Osteoblast (primary cell): ENCODE measurements around the gene CASP5. TPM values are rescaled to one million over a fixed set of nuclear protein-coding genes. Genes with fewer than 3 reads are reported as not detected.

Experiments used
- DNase-seq: peaks from one replicate; pipeline ENCODE4 v3.0.0; 2011; ENCODE audit warnings: low spot score, mixed read lengths; ENCODE audit not compliant: insufficient read length; ENCODE audit errors: missing footprints
- H2AFZ ChIP-seq: 2 replicates; pipeline ENCODE4 v1.6.0; 2011; ENCODE audit warnings: mild to moderate bottlenecking, low read length
- H3K27ac ChIP-seq: 2 replicates; pipeline ENCODE4 v1.5.1; 2011; ENCODE audit warnings: mild to moderate bottlenecking, low read depth, low read length, moderate library complexity
- H3K27me3 ChIP-seq: 2 replicates; pipeline ENCODE4 v1.6.0; 2012; ENCODE audit warnings: mild to moderate bottlenecking, control low read depth, inconsistent platforms, low read length, moderate library complexity; ENCODE audit not compliant: insufficient read depth
- H3K36me3 ChIP-seq: 2 replicates; pipeline ENCODE4 v1.5.1; 2011; ENCODE audit warnings: mild to moderate bottlenecking, low read length, control low read depth, moderate library complexity; ENCODE audit not compliant: insufficient read depth
- H3K4me1 ChIP-seq: 2 replicates; pipeline ENCODE4 v1.5.1; 2011; ENCODE audit warnings: mild to moderate bottlenecking, low read length, control low read depth, moderate library complexity; ENCODE audit not compliant: insufficient read depth
- H3K4me2 ChIP-seq: 2 replicates; pipeline ENCODE4 v1.6.0; 2011; ENCODE audit warnings: mild to moderate bottlenecking, low read length; ENCODE audit not compliant: insufficient read depth
- H3K4me3 ChIP-seq: fragments of 200-600 bp; sonication (generic); 3 replicates; pipeline ENCODE4 v1.5.1; 2012; ENCODE audit warnings: mild to moderate bottlenecking, low read length, inconsistent platforms; ENCODE audit not compliant: insufficient read depth
- H3K79me2 ChIP-seq: 2 replicates; pipeline ENCODE4 v1.6.0; 2012; ENCODE audit warnings: mild to moderate bottlenecking, low read length, control low read depth, inconsistent platforms; ENCODE audit not compliant: insufficient read depth
- H3K9me3 ChIP-seq: 2 replicates; pipeline ENCODE4 v1.5.1; 2011; ENCODE audit warnings: low read depth, low read length, control low read depth
- H4K20me1 ChIP-seq: 2 replicates; pipeline ENCODE4 v1.6.0; 2012; ENCODE audit warnings: mild to moderate bottlenecking, low read length, control low read depth; ENCODE audit not compliant: insufficient read depth
- total RNA-seq: library from RNA; depleted of rRNA; stranded (reverse); fragments of >200 nt; gene quantifications from 2 replicates; pipeline ENCODE4 v1.2.3, GENCODE V29; 2012
- TF ChIP-seq, protein P1 (sequence below): IDR thresholded peaks from 2 replicates; pipeline ENCODE4 v1.5.1; 2011; ENCODE audit warnings: mild to moderate bottlenecking, low read depth, low read length, moderate library complexity; ENCODE audit errors: extremely low read depth

Gene CASP5
- total RNA-seq, 1 donor: 0.36 TPM

DNA sequence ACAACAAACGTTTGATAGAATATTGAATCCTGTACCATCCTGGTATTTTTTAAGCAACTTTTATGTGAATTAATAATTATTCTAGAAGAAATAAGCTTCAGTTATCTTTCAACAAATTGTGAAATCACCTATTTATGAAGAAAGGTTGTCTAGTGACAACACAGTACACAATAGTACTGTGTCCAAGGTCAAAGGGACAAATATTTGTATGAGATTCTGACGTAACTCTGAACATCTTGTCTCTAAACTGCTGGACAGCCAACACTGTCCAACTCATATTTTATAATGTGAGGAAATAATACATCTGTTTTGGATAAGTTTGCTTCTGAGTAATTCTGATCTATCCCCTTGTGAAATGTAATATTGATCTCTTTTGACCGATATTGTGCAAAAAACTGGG lies 18.9 kb downstream of the CASP5 start:
- Histone ChIP-seq H3K27ac (no peak overlapping the region), H3K4me1 (no peaks in the 10 kb centered on the region), H3K4me2 (no peak overlapping the region), H4K20me1 (no peaks in the 10 kb centered on the region), H2AFZ (no peak overlapping the region), H3K36me3 (no peaks in the 10 kb centered on the region), H3K4me3 (no peak overlapping the region), H3K9me3 (no peaks in the 10 kb centered on the region), H3K27me3 (no peaks in the 10 kb centered on the region), H3K79me2 (no peaks in the 10 kb centered on the region)
- DNase-seq: no peak
- TF ChIP-seq, protein P1, sequence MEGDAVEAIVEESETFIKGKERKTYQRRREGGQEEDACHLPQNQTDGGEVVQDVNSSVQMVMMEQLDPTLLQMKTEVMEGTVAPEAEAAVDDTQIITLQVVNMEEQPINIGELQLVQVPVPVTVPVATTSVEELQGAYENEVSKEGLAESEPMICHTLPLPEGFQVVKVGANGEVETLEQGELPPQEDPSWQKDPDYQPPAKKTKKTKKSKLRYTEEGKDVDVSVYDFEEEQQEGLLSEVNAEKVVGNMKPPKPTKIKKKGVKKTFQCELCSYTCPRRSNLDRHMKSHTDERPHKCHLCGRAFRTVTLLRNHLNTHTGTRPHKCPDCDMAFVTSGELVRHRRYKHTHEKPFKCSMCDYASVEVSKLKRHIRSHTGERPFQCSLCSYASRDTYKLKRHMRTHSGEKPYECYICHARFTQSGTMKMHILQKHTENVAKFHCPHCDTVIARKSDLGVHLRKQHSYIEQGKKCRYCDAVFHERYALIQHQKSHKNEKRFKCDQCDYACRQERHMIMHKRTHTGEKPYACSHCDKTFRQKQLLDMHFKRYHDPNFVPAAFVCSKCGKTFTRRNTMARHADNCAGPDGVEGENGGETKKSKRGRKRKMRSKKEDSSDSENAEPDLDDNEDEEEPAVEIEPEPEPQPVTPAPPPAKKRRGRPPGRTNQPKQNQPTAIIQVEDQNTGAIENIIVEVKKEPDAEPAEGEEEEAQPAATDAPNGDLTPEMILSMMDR: no peak

DNA sequence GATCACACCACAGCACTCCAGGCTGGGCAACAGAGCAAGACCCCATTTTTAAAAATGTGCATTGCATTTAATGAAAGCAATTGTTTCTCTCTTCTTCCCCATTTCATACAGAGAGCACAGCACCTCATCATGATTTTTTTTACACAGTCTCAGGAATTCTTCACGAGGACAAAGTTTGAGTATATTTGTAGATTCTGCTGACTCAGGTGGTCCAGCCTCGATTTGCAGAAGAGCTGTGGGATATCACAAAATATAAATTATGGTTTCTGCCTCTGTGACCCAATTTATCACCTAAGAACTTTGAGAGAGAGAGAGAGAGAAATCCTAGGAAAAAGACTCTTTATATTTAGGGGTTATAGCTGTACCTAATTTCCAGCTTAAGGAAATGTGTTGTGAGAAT lies 19.8 kb downstream of the CASP5 start:
- H3K4me2 ChIP-seq: no peak overlapping the region
- H2AFZ ChIP-seq: no peak overlapping the region
- no peaks in the 10 kb centered on the region for H4K20me1 ChIP-seq
- no peaks in the 10 kb centered on the region for H3K4me1 ChIP-seq
- H3K9me3 ChIP-seq: no peaks in the 10 kb centered on the region
- H3K27ac ChIP-seq: no peak overlapping the region
- no peaks in the 10 kb centered on the region for H3K36me3 ChIP-seq
- TF ChIP-seq, protein P1: no peak
- H3K79me2 ChIP-seq: no peaks in the 10 kb centered on the region
- no peak for DNase-seq
- H3K27me3 ChIP-seq: no peaks in the 10 kb centered on the region
- H3K4me3 ChIP-seq: no peak overlapping the region

DNA sequence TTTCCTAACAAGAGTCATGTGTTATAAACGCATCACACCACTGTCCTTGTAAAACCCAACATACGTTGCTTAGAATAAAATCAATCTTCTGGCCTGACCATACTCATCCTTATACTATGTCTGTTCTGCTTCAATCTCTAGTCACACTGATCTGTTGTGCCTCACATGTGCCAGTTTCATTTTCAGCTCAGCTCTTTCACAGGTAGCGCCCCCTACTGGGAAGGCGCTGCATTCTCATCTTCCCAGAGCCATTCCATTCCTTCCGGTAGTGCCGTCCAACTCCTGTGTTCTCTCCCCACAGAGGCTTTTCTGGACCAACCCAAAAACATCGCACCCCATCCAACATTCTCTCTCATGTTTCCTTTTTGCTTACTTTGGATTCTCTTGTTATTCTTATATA lies 22.2 kb downstream of the CASP5 start:
- Histone ChIP-seq H4K20me1 (no peaks in the 10 kb centered on the region), H3K27me3 (no peaks in the 10 kb centered on the region), H3K4me3 (no peak overlapping the region), H3K4me1 (no peaks in the 10 kb centered on the region), H3K79me2 (no peaks in the 10 kb centered on the region), H3K4me2 (no peak overlapping the region), H2AFZ (no peak overlapping the region), H3K27ac (no peak overlapping the region), H3K9me3 (no peaks in the 10 kb centered on the region), H3K36me3 (no peaks in the 10 kb centered on the region)
- TF ChIP-seq, protein P1: peak; percentile 50
- DNase-seq: no peak

DNA sequence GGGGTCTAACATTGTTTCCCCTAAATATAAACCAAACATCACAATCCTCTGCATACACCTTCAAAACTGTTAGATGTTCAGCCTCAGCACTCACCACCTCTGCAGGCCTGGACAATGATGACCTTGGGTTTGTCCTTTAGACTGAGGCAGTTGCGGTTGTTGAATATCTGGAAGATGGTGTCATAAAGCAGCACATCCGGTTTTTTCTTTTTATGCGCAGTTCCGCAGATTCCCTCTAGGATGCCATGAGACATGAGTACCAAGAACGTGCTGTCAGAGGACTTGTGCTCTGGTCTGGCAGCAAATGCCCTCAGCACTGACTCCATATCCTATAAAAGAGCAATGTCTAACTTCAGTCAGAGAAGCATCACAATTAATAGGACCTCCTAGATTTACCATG lies 22.8 kb downstream of the CASP5 start:
- no peaks in the 10 kb centered on the region for H3K79me2 ChIP-seq
- H2AFZ ChIP-seq: no peak overlapping the region
- no peaks in the 10 kb centered on the region for H3K4me1 ChIP-seq
- TF ChIP-seq, protein P1: no peak
- H4K20me1 ChIP-seq: no peaks in the 10 kb centered on the region
- H3K4me2 ChIP-seq: no peak overlapping the region
- H3K27ac ChIP-seq: no peak overlapping the region
- no peaks in the 10 kb centered on the region for H3K27me3 ChIP-seq
- H3K4me3 ChIP-seq: no peak overlapping the region
- no peak for DNase-seq
- H3K9me3 ChIP-seq: no peaks in the 10 kb centered on the region
- H3K36me3 ChIP-seq: no peaks in the 10 kb centered on the region
